HCT116 (cell line): ENCODE results near the gene ALDH3A1. TPM values are rescaled to one million over a fixed set of nuclear protein-coding genes. Genes with fewer than 3 reads are reported as not detected.

Experiments used
- ATAC-seq: fragments of 200-7000 bp; cut with Tn5 transposase; 2 replicates; pipeline ENCODE4 v1.9.1; 2020; ENCODE audit warnings: mild to moderate bottlenecking, moderate library complexity
- BruUV-seq: library from RNA; stranded (reverse); fragments of 400-500 nt; replicated peaks from 2 replicates; lab custom pipeline; 2021; lab: Mats Ljungman, UMichigan
- CTCF ChIA-PET: fragments of 300-600 bp; sonication (Branson Sonifier 250); formaldehyde crosslinking; loops from one replicate; lab custom pipeline; 2021; ENCODE audit warnings: antibody characterized with exemption; lab: Charles Lee
- POLR2A ChIA-PET: fragments of 300-600, 350-600 bp; sonication (Branson Sonifier 250); formaldehyde crosslinking; loops from one replicate; lab custom pipeline; 2021; ENCODE audit warnings: antibody characterized with exemption; lab: Charles Lee
- RAD21 ChIA-PET, 2 experiments: fragments of 300-600 bp; sonication (Branson Sonifier 250); formaldehyde crosslinking; loops; one replicate each; lab custom pipeline; 2023; ENCODE audit warnings: low total read pairs in 2 of 2; ENCODE audit not compliant: uncharacterized antibody in 2 of 2, unreplicated experiment in 2 of 2, low non-redundant PET in 1 of 2; lab: Charles Lee
- DNase-seq: peaks from one replicate; pipeline ENCODE4 v3.0.0-alpha.2; 2010; ENCODE audit warnings: low read depth, low spot score
- H2AFZ ChIP-seq: fragments of 200-600 bp; shearing (Covaris generic), sonication (generic); 2 replicates; pipeline ENCODE4 v1.6.1; 2017; ENCODE audit warnings: low read depth, mixed run types, mixed read lengths, antibody characterized with exemption, low read length; ENCODE audit not compliant: poor library complexity, severe bottlenecking
- H3K27ac ChIP-seq: 2 replicates; pipeline ENCODE4 v1.5.1; 2012; ENCODE audit warnings: low read depth, low read length
- H3K27me3 ChIP-seq: fragments of 200-600 bp; sonication (generic); 2 replicates; pipeline ENCODE4 v1.6.1; 2016; ENCODE audit warnings: mixed run types, low read length, mixed read lengths; ENCODE audit not compliant: insufficient read depth
- H3K36me3 ChIP-seq, 2 experiments: fragments of 200-500 bp in 1 of 2; fragments of 200-600 bp in 1 of 2; sonication (Bioruptor generic) in 1 of 2; sonication (generic) in 1 of 2; 2 replicates each; pipeline versions ENCODE4 v1.5.1 to v1.6.1; 2014 to 2016; ENCODE audit warnings: low read length in 2 of 2, inconsistent platforms in 1 of 2, mixed read lengths in 1 of 2, mixed run types in 1 of 2; ENCODE audit not compliant: insufficient read depth in 2 of 2, control insufficient read depth in 1 of 2
- H3K4me1 ChIP-seq, 2 experiments: fragments of 200-600 bp in 1 of 2; sonication (generic) in 1 of 2; 2 replicates each; pipeline versions ENCODE4 v1.5.1 to v1.6.1; 2012 to 2017; ENCODE audit warnings: low read length in 2 of 2, inconsistent platforms in 1 of 2, mild to moderate bottlenecking in 1 of 2, mixed read lengths in 1 of 2, mixed run types in 1 of 2, moderate library complexity in 1 of 2; ENCODE audit not compliant: insufficient read depth in 2 of 2, control insufficient read depth in 1 of 2
- H3K4me2 ChIP-seq: fragments of 200-600 bp; sonication (generic); 2 replicates; pipeline ENCODE4 v1.6.1; 2017; ENCODE audit warnings: mixed run types, low read length, mixed read lengths
- H3K4me3 ChIP-seq, 2 experiments: fragments of 200-600 bp in 1 of 2; sonication (generic) in 1 of 2; replicated peaks in 1 of 2; 2 replicates each; pipeline ENCODE4 v1.5.1; 2011 to 2016; ENCODE audit warnings: low read length in 2 of 2, control low read depth in 1 of 2, low read depth in 1 of 2, mild to moderate bottlenecking in 1 of 2, mixed read lengths in 1 of 2, mixed run types in 1 of 2
- H3K79me2 ChIP-seq: fragments of 200-600 bp; sonication (generic); 2 replicates; pipeline ENCODE4 v1.6.1; 2017; ENCODE audit warnings: mild to moderate bottlenecking, mixed run types, low read length, moderate library complexity, mixed read lengths; ENCODE audit not compliant: insufficient read depth
- H3K9ac ChIP-seq: fragments of 200-600 bp; sonication (generic); 2 replicates; pipeline ENCODE4 v1.6.1; 2016; ENCODE audit warnings: low read length, mixed read lengths
- H3K9me2 ChIP-seq: fragments of 200-600 bp; sonication (generic), shearing (Covaris generic); 2 replicates; pipeline ENCODE4 v1.6.1; 2017; ENCODE audit warnings: mixed run types, mild to moderate bottlenecking, moderate library complexity; ENCODE audit not compliant: insufficient read depth
- H3K9me3 ChIP-seq, 2 experiments: fragments of 200-500 bp in 1 of 2; fragments of 200-600 bp in 1 of 2; sonication (Bioruptor generic) in 1 of 2; sonication (generic) in 1 of 2; 2 replicates each; pipeline ENCODE4 v1.6.1; 2014 to 2017; ENCODE audit warnings: low read length in 2 of 2, mixed read lengths in 2 of 2, inconsistent platforms in 1 of 2, low read depth in 1 of 2, mild to moderate bottlenecking in 1 of 2, mixed run types in 1 of 2, moderate library complexity in 1 of 2; ENCODE audit not compliant: control insufficient read depth in 1 of 2, insufficient read depth in 1 of 2
- H4K20me1 ChIP-seq: fragments of 200-600 bp; sonication (generic), shearing (Covaris generic); 2 replicates; pipeline ENCODE4 v1.6.1; 2017; ENCODE audit warnings: mixed run types, mild to moderate bottlenecking, moderate library complexity; ENCODE audit not compliant: insufficient read depth
- CBX3 ChIP-seq: IDR thresholded peaks from 2 replicates; pipeline ENCODE4 v1.6.1; 2012; ENCODE audit warnings: low read depth
- CEBPB ChIP-seq: IDR thresholded peaks from 2 replicates; pipeline ENCODE4 v1.6.1; 2012; ENCODE audit warnings: low read depth
- CTCF ChIP-seq, 3 experiments: fragments of 200-600 bp in 1 of 3; sonication (generic) in 1 of 3; IDR thresholded peaks in 2 of 3; conservative IDR thresholded peaks in 1 of 3; 2 replicates each; pipeline ENCODE4 v1.5.1; 2012 to 2017; ENCODE audit warnings: low read depth in 2 of 3, low read length in 2 of 3, antibody characterized with exemption in 1 of 3, borderline replicate concordance in 1 of 3, control low read depth in 1 of 3, mild to moderate bottlenecking in 1 of 3, mixed read lengths in 1 of 3, mixed run types in 1 of 3, moderate library complexity in 1 of 3; ENCODE audit not compliant: insufficient read depth in 1 of 3
- EGR1 ChIP-seq: IDR thresholded peaks from 2 replicates; pipeline ENCODE4 v1.6.1; 2012; ENCODE audit warnings: low read depth
- EZH2 ChIP-seq: fragments of 200-600 bp; sonication (generic); IDR thresholded peaks from 2 replicates; pipeline ENCODE4 v1.6.1; 2017; ENCODE audit warnings: antibody characterized with exemption, mixed run types
- EZH2phosphoT487 ChIP-seq: fragments of 200-600 bp; IDR thresholded peaks from 2 replicates; pipeline ENCODE4 v1.6.1; 2018; ENCODE audit warnings: antibody characterized with exemption, borderline replicate concordance
- JUND ChIP-seq: IDR thresholded peaks from 2 replicates; pipeline ENCODE4 v1.6.1; 2012
- MAX ChIP-seq: IDR thresholded peaks from 2 replicates; pipeline ENCODE4 v1.6.1; 2012
- YY1 ChIP-seq: IDR thresholded peaks from 2 replicates; pipeline ENCODE4 v1.6.1; 2011; ENCODE audit warnings: low read length, low read depth, moderate library complexity, mild to moderate bottlenecking; ENCODE audit not compliant: insufficient replicate concordance; ENCODE audit errors: extremely low read depth
- ZFX ChIP-seq: fragments of 450-650 bp; IDR thresholded peaks from 2 replicates; pipeline ENCODE4 v1.6.1; 2017
- ZNF274 ChIP-seq: fragments of 200-500 bp; sonication (Bioruptor generic); IDR thresholded peaks from 2 replicates; pipeline ENCODE4 v1.6.1; 2014; ENCODE audit warnings: mild to moderate bottlenecking, low read depth, low read length, inconsistent platforms
- intact Hi-C: fragments of 100-400 bp; cut with micrococcal nuclease; formaldehyde crosslinking; loops from 2 replicates; pipeline ENCODE4 v1.10.0; 2022
- total RNA-seq: library from RNA; stranded (reverse); gene quantifications from one replicate; pipeline ENCODE4 v1.2.1, GENCODE V29; 2021; ENCODE audit not compliant: unreplicated experiment
- TF ChIP-seq, protein P1 (sequence below): IDR thresholded peaks from 2 replicates; pipeline ENCODE4 v1.6.1; 2012

The ALDH3A1 gene
- total RNA-seq, 1 experiment from 2014 or later, result 0.86 TPM

DNA sequence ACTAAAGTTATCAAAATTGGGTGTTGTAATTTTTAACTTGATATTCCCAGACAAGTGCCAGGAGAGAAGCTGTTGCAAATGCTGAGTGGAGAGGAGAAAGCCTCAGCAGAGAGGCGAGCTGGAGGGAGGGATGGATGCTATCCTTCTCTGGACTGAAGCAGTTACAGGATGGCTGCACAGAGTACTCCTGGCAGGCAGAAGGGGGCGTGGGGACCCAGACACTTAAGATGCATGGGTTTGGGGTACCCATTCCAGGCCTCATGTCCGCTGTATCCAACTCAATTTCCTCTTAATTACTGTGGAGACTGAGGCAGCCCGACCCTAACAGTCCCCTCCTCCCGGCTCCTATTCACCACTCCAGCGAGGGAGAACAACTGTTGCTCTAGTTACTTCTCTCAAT is 25.4 kb upstream of the ALDH3A1 start:
- H3K4me3 ChIP-seq, result no peak overlapping the region
- CTCF ChIA-PET, result no interaction called here
- DNase-seq (no peak), ATAC-seq (no peak)
- no peak overlapping the region for H2AFZ ChIP-seq
- H3K27me3 ChIP-seq, result no peaks in the 10 kb centered on the region
- no peaks in the 10 kb centered on the region for H3K4me1 ChIP-seq
- TF ChIP-seq CTCF (IDR thresholded peaks at IDR 0.05 in 2 of 3, conservative IDR thresholded peaks at IDR 0.05 in 1 of 3; ENCODE audit: borderline replicate concordance in 1 of 3, insufficient read depth in 1 of 3, low read depth in 2 of 3, low read length in 2 of 3), result no peak
- TF ChIP-seq, protein P1, sequence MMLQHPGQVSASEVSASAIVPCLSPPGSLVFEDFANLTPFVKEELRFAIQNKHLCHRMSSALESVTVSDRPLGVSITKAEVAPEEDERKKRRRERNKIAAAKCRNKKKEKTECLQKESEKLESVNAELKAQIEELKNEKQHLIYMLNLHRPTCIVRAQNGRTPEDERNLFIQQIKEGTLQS, result no peak
- TF ChIP-seq MAX, result no peak
- TF ChIP-seq CEBPB, result no peak
- no peak for TF ChIP-seq ZFX
- no peak for TF ChIP-seq YY1
- TF ChIP-seq CBX3, result no peak
- no peak for TF ChIP-seq JUND
- TF ChIP-seq ZNF274, result no peak
- TF ChIP-seq EZH2phosphoT487, result no peak
- no peak for TF ChIP-seq EZH2
- TF ChIP-seq EGR1, result no peak
- H3K4me2 ChIP-seq, result no peak overlapping the region
- no peaks in the 10 kb centered on the region for H4K20me1 ChIP-seq
- H3K9ac ChIP-seq, result no peak overlapping the region
- H3K79me2 ChIP-seq, result no peaks in the 10 kb centered on the region
- H3K9me2 ChIP-seq, result no peaks in the 10 kb centered on the region
- H3K9me3 ChIP-seq, result no peaks in the 10 kb centered on the region
- POLR2A ChIA-PET, result no interaction called here
- RAD21 ChIA-PET, result no interaction called here
- intact Hi-C loops, result loop anchor here (10.0 kb wide), 1 partner anchor 51 kb away; no protein-coding TSS in a partner anchor
- H3K36me3 ChIP-seq, result no peaks in the 10 kb centered on the region
- BruUV-seq, result no TSS peak
- no peak overlapping the region for H3K27ac ChIP-seq
